ENCODE measurements around the gene TCN2.
A peak's percentile ranks its signal among the peaks of the same experiment; 100 is the strongest.
"Not testable (repeated sequence)": the region's sequence is repeated elsewhere in the genome, so short reads cannot be mapped to it uniquely, and the experiment has no call there.

TCN2 gene

DNA sequence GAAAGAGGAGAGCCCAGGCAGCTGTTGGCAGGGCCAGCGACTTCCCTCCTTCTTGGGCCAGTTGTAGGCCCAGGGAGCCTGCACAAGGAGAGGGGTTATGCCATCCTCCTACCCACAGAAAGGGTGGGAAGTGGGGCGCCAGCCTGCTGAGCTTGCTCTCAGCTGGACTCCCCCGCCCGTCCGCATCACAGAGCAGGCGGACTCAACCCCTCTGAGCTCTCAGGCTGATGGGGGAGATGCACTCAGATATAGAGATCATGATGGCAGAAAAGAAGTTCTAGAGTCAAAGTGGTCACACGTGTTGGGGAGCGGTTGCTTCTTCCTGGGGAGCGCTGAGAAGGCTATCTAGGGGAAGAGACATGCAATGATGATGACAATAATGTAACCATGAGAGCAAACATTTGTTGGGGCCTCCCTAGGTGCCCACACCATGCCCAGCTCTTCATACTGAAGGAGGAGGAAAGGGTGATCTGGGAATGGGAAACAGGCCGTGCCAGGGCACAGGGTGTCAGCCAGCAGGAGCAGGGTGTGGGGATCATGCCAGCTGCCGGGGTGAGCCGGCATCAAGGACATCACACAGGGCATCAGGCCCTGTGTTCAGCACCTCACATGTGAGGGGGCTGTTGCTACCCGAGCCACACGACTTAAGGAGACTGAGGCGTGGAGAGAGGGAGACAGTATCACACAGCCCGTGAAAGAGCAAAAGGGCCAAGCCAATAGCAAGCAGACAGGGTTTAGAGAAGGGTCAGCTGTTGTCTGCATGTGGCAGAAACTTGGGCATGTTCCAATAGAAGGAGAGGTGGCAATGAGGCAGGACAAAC is 36.3 kb downstream of the TCN2 start:
- DNase-seq, result peak in 14 of 56 donors; percentile 9 to 49 (median 26)

DNA sequence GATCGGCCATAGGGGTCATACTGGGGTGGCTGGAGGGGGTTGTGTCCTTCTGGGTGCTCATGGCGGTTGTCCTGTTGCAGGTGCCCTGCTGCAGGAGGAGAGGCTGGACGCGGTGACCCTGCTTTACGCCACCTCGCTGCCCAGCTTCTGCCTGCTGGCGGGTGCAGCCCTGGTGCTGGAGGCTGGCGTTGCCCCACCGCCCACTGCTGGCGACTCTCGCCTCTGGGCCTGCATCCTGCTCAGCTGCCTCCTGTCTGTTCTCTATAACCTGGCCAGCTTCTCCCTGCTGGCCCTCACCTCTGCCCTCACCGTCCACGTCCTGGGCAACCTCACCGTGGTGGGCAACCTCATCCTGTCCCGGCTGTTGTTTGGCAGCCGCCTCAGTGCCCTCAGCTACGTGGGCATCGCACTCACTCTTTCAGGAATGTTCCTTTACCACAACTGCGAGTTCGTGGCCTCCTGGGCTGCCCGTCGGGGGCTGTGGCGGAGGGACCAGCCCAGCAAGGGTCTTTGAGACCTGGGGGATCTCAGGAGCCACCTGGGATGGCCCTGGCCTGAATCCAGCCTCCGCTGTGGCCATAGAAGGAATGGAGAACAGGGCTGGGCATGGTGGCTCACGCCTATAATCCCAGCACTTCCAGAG is 39.7 kb downstream of the TCN2 start:
- no peak for DNase-seq

DNA sequence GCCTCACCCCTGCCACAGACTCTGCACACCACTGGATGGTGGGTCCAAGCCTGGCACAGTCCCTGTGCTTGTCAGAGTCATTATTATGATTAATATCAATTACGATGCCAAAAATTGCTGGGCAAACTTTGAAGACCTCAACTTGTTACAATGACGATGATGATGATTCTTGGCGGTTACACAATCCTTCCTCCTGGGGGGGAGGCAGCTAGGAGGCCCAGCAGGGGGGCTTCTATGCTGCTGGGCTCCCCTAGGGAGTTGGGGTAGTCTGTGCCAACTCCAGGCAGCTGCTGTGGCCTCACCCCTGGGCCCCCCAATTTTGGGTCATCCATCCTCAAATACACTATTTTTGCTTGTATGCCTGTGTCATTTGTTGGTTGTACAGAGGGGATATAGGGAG is 40.6 kb downstream of the TCN2 start:
- no peak for DNase-seq

DNA sequence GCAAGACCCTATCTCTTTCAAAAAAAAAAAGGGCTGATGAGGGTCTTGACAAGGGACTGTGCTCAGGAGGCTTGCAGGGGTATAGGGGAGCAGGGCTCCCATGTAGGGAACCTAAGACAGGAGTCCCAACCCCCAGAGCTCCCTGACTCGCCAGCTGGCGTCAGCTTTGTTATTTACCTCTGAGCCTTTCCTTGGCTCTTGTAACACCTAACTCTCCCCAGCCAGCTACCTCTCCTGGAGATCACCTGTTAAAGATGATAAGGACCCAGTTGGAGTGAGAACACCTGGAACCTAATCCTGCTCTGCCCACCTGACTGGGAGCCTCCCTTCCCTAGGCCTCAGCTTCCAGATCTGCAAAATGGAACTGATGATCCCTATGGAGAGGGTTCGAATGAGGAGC is 41.9 kb downstream of the TCN2 start:
- no peak for DNase-seq

DNA sequence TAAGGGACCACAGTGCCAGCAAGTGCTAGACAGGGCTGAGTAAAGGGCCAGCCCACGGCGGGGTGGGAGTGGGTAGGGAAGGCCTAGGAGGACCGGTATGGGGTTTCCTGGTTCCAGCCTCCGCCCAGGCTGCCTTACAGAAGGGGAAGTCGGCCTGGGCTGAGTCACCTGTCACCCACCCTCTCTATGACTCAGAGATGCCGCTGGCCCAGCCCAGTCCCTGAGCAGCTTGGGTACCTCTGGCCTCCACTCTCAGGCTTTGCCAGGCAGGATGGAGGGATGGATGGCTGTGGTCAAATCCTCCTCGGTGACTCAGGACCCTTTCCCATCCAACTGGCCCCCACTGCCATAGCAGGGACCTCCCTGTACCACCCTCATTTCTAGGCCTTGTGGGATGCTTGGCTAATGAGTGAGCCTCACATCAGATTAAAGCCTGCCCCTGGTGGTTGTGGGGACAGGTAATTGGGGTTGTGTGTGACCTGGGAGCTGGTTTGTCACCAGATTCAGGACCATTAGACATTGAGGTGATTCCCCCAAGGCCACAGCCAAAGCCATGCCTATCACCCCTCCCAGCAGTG is 42.5 kb downstream of the TCN2 start:
- peak in 1 of 56 donors; percentile 3 for DNase-seq

DNA sequence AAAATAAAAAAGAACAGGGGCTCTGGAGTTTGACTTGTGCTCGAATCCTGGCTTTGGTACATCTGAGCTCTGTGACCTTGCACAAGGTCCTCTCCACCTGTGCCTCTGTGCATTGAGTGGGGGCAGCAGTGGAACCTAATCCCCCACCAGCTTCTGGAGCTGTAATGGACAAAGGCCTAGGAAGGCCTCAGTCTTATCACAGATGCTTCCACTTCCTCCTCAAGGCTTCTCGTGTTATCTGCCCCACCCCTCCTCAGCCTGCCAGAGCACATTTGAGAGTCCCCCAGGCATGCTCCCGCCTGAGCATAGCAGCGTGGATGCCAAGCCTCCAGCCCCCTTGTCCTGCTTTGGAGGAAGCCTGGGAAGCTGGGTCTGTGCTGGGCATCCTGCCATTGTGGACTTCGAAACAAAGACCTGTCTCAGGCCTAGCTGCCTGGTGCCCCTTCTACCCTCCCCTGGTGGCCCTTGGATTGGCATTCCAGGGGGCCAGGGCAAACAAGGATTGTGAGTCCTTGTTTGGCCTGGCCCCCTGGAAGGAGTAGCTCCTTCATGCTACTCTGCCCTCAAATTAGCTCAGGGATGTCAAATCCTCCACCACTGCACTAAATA is 43.6 kb downstream of the TCN2 start:
- DNase-seq, result peak in 51 of 56 donors; percentile 8 to 81 (median 60)

DNA sequence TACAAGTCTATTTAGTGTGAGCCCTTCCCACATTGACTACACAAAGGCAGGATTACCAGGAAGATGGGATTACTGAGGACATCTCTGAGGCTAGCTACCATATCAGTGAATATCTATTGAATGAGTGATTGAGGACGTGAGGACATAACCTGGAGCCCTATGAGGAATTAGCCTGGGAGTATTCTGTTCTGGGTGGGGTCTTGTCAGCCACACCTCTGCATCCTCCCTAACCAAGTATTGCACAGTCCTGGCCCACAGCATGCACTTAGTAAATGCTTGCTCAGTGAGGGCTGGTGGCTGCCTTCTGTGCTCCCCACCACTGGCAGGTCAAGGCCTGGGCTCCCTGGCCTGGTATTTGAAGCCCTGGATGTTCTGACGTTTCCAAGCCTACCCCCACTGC is 45.9 kb downstream of the TCN2 start:
- DNase-seq, result no peak

DNA sequence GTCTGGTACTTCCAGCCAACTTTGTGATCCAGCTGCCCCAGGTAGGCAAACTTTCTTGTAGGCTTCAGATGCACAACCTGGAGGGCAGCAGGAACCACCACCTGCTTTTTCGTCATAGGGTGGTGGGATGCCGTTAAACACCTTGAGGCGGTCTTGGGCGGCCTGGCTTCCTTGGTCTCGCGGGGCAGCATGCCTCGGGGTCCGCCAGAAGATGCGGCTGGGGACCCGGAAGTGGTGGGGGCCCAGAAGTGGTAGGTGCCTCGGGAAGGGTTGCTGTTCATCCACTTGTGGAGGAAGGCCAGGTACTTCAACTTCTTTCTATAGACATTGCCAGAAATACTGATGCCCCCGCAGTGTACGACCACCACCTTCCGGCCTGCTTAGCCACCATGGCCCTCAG is 47.4 kb downstream of the TCN2 start:
- no peak for DNase-seq

DNA sequence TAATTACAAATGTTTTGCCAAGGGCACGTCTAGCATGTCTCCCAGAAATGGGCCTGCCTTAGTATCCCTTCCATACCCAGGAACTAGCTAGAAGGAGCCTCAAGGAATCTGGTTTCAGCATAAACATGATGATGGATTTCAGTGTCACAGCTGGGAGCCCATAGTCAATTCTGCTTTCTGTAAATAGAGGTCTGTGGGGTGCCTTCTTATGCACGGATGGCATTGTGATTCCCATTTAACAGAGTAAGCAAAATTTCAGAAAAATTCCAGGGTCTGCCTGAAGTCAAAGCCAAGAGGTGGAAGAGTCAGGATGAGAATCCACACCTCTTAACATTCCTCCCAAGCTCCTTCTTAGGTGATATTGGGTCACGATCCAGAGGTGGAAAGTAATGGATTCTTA is 48.6 kb downstream of the TCN2 start:
- no peak for DNase-seq

DNA sequence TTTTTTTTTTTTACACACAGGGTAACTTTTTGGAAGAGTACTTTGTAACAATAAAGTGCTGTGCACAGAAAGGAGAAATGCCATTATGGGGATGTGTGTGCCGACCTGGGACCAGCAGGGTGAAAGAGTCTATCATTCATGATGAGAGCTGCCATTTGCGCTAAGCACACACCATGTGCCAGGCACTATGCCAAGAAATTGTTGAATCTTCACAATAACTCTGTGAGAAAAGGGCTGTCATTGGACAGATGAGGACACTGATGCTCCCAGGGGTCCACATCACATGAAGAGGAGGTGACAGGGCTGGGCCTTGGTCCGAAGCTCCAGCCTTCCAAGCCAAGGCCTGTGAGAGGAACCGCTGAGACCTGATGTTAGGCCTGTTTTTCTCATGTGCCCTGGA is 55.1 kb downstream of the TCN2 start:
- peak in 1 of 56 donors; percentile 22 for DNase-seq

DNA sequence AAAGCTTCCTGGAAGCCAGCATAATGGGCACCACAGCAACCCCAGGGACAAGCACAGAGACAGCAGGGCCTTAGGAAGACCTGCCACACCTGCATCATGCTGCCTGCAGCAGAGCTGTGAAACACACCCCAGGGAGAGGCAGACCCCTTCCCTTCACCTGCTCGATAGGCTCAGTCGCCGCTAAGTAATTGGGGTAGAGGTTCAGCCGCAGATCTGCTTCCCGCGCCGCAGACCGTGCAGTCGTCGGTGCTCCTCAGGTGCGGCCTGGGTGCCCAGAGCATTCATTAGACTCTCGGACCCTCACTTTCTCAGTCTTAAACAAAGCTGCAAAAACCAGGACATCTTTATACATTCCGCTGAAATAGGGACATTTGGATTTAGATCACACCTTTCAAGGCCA is 57.8 kb downstream of the TCN2 start:
- DNase-seq, result no peak

DNA sequence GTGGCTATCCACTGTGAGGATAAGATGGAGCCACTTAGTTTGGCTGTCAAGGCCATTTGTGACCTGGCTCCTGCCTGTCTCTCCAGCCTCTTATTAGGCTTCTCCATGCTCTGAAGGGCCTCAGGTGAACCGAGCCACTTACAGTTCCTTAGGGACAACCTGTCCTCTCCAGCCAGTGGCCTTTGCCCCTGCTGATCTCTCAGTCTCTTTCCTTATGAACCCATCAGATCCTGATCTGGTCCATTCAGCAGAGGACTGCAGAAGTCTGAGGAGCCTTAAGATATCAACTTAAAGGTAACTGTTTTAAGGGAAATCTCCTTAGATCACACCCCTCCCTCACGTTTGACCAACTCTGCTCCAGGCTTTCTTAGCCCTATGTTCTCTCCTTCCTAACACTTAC is 58.3 kb downstream of the TCN2 start:
- DNase-seq, result no peak

DNA sequence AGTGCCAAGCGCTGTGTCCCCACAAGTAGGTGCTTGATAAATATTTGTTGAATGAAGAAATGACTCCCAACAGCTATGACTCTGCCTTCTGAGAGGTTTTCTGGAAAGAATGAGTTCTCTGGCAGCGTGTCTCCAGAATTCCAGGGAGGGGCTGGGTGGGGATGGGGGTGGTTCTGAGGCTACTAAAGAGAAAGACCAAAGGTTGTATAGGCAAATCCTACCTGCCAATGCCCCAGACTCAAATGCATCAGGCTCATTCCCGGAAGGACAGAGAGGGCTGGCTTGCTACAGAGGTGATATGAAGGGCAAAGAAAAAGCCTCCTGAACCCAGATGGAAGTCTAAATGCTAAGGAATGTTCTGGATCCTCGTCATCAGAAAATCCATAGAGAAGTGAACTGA is 58.8 kb downstream of the TCN2 start:
- no peak for DNase-seq

DNA sequence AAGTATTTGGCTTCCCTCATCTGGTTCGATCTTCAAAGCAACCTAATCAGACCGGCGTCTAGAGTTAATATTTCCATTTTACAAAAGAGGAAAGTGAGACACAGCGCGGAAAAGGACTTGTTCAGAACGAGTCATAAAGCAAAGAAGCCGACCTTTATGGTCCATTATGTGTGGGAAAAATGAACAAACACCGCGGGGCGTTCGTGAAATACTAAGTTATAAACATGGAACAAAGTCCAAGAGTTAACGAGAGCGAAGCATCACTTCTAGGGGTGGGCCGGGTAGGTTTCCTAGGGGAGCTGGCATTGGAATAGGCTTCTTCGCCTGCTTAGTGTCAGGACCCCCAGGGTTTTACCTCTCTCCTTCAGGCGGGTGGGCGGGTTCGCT is 60.1 kb downstream of the TCN2 start:
- peak in 1 of 56 donors; percentile 52 for DNase-seq

DNA sequence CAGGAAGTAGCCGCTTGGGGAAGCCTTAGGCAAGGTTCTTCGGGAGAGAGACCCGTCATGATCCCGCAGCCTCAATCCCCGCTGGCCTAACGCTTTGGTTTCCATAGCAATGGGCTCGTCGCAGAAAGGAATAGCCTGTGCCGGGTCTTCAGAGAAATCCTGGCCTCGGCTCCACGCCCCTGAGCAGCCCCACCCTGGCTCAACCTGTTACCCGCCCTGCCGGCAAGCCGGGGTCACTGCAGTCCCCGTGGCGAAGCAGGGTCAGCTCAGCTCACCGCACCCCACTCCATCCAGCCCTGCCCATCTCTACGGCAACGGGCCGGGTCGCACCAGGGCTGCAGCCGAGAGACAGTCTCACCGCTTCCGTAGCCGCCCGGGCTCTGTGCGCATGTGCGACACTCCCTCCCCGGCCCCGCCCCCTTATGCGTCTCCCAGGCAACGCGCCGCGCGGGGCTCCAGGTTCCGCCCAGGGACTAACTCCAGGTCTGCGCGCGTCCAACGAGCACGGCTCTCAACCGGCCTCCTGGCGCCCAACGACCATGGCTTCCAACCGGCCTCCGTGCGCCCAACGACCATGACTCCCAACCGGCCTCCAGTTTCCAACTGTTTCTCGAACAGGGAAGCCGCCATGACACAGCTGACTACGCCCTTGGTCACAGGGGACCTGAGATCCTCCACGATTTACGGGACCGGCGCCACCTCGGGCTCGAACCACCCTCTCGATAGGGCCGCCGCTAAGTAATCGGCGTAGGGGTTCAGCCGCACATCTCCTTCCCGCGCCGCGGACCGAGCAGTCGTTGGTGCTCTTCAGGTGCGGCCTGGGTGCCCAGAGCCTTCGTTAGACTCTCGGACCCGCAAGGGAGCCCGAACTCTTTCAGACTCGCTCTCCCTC is 60.8 kb downstream of the TCN2 start, which contains the start of gene DUSP18:
DUSP18 (minus strand) TSS at position 382 of the 892 bp plus-strand sequence. CDS start 3,872 bp downstream, outside the sequence.
- peak; percentile 40 to 95 (median 85) for DNase-seq

DNA sequence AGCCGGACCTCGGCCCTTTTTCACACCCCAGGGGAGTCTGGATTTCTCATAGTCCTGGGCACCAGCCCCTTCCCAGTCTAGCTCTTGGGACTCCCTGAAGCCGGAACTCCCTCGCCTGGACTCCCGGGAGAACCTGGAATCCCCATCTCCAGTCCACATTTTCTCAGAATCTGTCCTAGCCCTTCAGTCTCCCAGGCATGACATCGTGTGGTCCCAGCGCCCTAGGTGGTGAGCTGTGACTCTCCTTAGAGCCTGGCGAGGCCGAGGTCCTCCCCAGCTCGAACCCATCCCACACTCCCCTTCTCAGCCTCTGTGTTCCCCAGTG is 61.4 kb downstream of the TCN2 start:
- no peak for DNase-seq

DNA sequence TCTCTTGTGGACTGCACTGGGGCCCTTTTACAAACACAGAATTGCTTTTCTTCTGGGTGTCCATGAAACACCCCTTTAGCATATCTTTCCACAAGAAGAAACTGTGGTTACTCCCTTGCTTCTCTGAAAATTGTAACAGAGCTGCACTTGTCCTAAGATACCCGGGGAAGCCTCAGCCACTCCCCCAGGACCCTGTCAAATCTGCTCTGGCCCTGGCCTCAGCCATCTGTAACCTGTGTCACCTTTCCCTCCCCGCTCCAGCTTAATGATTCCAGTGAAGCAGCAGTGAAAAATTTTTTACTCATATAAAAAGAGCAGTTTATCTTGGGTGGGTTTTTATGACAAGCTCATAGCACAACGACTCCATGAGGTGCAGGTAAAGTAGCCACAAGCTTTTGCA is 64.1 kb downstream of the TCN2 start:
- DNase-seq, result no peak

DNA sequence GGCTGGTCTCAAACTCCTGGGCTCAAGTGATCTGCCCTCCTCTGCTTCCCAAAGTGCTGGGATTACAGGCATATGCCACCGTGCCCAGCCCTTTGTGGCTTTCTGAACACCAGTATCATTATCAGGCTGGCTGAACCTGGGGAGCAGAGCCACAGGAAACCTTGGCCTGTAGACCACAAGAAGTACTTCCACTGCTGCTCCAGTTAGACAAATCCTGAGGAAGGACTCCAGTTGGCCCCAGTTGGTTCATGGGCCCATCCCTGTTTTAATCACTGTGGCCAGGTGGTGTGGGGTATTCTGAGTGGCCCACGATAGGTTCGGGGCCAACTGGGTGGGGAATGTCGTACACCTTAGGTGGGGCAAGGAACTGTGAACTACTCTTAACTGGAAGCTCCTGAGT is 66.2 kb downstream of the TCN2 start:
- DNase-seq, result no peak

DNA sequence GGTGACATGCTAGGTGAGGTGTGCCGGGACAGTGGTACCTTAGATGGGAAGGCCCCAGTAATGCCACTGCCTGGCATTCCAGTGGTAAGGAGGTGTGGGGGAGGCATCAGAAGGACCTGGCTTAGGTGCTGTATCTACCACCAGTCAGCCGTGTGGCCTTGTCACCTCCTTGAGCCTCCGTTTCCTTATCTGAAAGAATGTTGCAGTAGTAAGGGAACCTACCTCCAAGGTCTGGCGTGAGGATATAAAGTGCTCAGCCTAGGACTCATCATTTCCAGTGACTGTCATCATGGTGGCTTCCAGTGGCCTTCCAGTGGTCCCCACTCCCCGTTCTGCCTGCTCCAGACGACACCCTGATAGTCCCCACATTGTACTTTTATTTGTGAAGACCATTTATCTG is 67.5 kb downstream of the TCN2 start:
- no peak for DNase-seq

DNA sequence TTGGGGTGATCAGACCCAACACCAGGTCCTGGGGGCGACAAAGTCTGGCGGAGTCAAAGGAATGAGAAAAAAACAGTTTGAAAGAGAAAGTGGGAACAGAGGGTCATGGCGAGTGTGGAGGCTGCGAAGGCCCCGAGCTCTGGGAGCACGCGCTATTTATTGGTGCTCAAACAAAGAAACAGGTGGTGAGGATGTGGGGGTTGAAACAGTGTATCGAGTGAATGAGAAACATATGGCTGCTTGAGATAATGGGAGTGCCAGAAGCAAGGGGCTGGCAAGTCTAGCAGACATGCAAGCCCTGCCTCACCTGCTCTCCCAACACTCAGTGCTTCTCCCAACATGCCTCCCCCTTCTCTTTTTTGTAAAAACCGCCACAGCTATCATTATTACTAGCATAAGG is 68.5 kb downstream of the TCN2 start:
- DNase-seq, result peak in 1 of 56 donors; percentile 9

DNA sequence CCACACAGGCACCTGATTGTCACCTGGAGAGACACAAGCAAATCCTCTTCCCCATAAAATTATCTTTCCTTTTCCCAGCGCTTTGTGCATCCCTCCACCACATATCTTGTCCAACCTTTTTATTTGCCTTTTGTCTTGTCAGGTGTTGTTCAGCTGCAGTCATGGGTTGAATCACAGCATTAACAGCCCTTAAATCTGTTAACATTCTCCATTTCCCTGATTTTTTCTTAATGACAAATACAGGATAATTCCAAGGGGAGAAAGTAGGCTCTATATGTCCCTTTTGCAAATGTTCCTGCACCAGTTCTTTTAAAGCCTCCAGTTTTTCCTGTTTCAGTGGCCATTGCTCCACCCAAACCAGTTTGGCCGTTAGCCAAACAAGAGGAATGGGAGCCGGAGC is 69.6 kb downstream of the TCN2 start:
- DNase-seq, result not testable (repeated sequence)

Data from amygdala (tissue), 56 donors.